Measurements from ENCODE around the gene MAGI1.

MAGI1 gene

DNA sequence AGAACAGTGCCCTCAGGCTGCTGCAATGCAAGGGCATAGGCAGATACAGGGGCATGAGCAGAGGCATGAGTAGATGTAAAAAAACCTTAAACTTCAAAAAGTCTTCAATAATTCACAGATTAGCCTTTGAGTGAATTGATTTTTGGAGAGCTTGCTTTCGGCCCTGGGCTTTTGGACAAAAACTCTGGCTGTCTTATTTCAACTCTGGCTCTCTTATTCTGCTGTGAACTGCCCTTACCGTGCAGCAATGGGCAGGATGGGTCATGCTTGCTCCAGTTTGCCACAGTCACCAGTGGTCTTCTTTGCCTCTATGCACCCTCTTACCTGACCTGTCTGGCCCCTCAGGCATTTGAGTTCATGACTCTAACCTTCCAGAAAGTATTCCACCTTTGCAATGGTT lies 555.7 kb downstream of the MAGI1 start:
- Histone ChIP-seq H3K23ac (ENCODE audit: low read length) (no peak overlapping the region), H3K79me1 (ENCODE audit: low read length) (peaks cover 8% of the 10 kb centered on the region), H3K4ac (ENCODE audit: low read depth, low read length) (no peak overlapping the region), H3K56ac (ENCODE audit: low read length) (no peak overlapping the region), H3K79me2 (ENCODE audit: control insufficient read depth, insufficient read depth, low read length) (peaks cover 6% of the 10 kb centered on the region), H2BK5ac (ENCODE audit: low read length) (no peak overlapping the region), H3K4me1 (ENCODE audit: control insufficient read depth, low read depth, low read length) (peaks cover 21% of the 10 kb centered on the region), H3K36me3 (ENCODE audit: control insufficient read depth, insufficient read depth, low read length) (no peaks in the 10 kb centered on the region), H3K27me3 (ENCODE audit: insufficient read depth, low read length, poor library complexity) (no peaks in the 10 kb centered on the region), H3K4me2 (ENCODE audit: low read length) (no peak overlapping the region), H3K18ac (ENCODE audit: low read length) (no peak overlapping the region), H3K4me3 (ENCODE audit: low read length) (no peak overlapping the region), H4K5ac (ENCODE audit: low read length) (no peak overlapping the region), H2BK120ac (ENCODE audit: low read depth, low read length) (no peak overlapping the region), H4K8ac (ENCODE audit: low read depth, low read length) (no peak overlapping the region), H3K27ac (ENCODE audit: low read depth, low read length) (no peak overlapping the region), H2AK5ac (ENCODE audit: low read length) (no peak overlapping the region), H3K9ac (ENCODE audit: low read length) (no peak overlapping the region), H2BK15ac (replicated peaks; ENCODE audit: low read depth) (no peak overlapping the region)
- no peak for DNase-seq
- WGBS (ENCODE audit: extremely low coverage, insufficient coverage, low lambda C conversion rate) = no CpG with 5 or more reads among the region's 2 CpGs

DNA sequence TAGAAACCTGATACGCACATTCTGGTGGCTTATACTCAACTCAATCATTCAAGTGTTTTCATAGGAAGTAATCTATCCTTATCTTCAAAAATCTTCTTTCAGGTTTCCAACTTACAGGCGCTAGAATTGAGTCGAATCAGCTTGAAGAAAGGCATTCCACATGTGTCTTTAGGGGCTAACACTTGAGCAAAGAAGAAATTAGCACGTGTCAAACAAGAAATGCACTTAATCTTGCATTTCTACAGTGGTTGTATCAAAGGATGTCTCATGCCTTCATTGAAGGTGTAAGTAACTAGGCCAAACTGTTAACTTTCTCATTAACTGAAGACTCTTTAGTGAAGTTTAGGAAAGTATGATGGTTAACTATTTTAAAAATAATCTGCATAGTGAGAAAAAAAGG lies 557.6 kb downstream of the MAGI1 start:
- Histone ChIP-seq H2BK5ac (ENCODE audit: low read length) (no peak overlapping the region), H3K27me3 (ENCODE audit: insufficient read depth, low read length, poor library complexity) (no peaks in the 10 kb centered on the region), H3K4me2 (ENCODE audit: low read length) (no peak overlapping the region), H3K4ac (ENCODE audit: low read depth, low read length) (no peak overlapping the region), H2AK5ac (ENCODE audit: low read length) (no peak overlapping the region), H3K23ac (ENCODE audit: low read length) (no peak overlapping the region), H2BK15ac (replicated peaks; ENCODE audit: low read depth) (no peak overlapping the region), H3K9ac (ENCODE audit: low read length) (no peak overlapping the region), H3K27ac (ENCODE audit: low read depth, low read length) (no peak overlapping the region), H3K4me3 (ENCODE audit: low read length) (no peak overlapping the region), H3K4me1 (ENCODE audit: control insufficient read depth, low read depth, low read length) (peaks cover 21% of the 10 kb centered on the region), H4K5ac (ENCODE audit: low read length) (no peak overlapping the region), H3K79me2 (ENCODE audit: control insufficient read depth, insufficient read depth, low read length) (peaks cover 6% of the 10 kb centered on the region), H4K8ac (ENCODE audit: low read depth, low read length) (no peak overlapping the region), H3K79me1 (ENCODE audit: low read length) (peaks cover 8% of the 10 kb centered on the region), H3K36me3 (ENCODE audit: control insufficient read depth, insufficient read depth, low read length) (no peaks in the 10 kb centered on the region), H3K18ac (ENCODE audit: low read length) (no peak overlapping the region), H3K56ac (ENCODE audit: low read length) (no peak overlapping the region), H2BK120ac (ENCODE audit: low read depth, low read length) (no peak overlapping the region)
- WGBS (ENCODE audit: extremely low coverage, insufficient coverage, low lambda C conversion rate) = no CpG with 5 or more reads among the region's 4 CpGs
- peak; percentile 52 for DNase-seq

DNA sequence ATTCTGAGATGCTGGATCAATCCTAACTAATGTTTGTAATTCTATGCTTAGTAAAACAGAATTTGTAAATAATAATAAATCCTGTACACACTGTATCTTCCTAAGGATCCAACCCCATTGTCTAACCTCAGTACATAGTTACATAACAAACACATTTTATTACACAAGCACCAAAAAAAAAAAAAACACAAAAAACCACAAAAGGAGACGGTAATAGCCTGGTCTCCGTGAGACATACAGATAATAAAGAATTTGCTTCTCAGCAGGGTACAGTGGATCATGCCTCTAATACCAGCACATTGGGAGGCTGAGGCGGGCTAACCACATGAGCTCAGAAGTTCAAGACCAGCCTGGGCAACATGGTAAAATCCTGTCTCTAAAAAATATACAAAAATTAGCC lies 558.7 kb downstream of the MAGI1 start:
- peaks cover 8% of the 10 kb centered on the region for H3K79me1 ChIP-seq (ENCODE audit: low read length)
- H4K8ac ChIP-seq (ENCODE audit: low read depth, low read length) = no peak overlapping the region
- no peak overlapping the region for H3K4me3 ChIP-seq (ENCODE audit: low read length)
- H2BK120ac ChIP-seq (ENCODE audit: low read depth, low read length) = no peak overlapping the region
- no peak overlapping the region for H2AK5ac ChIP-seq (ENCODE audit: low read length)
- H3K27ac ChIP-seq (ENCODE audit: low read depth, low read length) = no peak overlapping the region
- H3K56ac ChIP-seq (ENCODE audit: low read length) = no peak overlapping the region
- H3K9ac ChIP-seq (ENCODE audit: low read length) = no peak overlapping the region
- H3K18ac ChIP-seq (ENCODE audit: low read length) = no peak overlapping the region
- no peak overlapping the region for H3K4me2 ChIP-seq (ENCODE audit: low read length)
- no peak overlapping the region for H3K4ac ChIP-seq (ENCODE audit: low read depth, low read length)
- H3K27me3 ChIP-seq (ENCODE audit: insufficient read depth, low read length, poor library complexity) = no peaks in the 10 kb centered on the region
- no peaks in the 10 kb centered on the region for H3K36me3 ChIP-seq (ENCODE audit: control insufficient read depth, insufficient read depth, low read length)
- H2BK15ac ChIP-seq (replicated peaks; ENCODE audit: low read depth) = no peak overlapping the region
- WGBS (ENCODE audit: extremely low coverage, insufficient coverage, low lambda C conversion rate) = no CpG with 5 or more reads among the region's 3 CpGs
- no peak for DNase-seq
- H3K79me2 ChIP-seq (ENCODE audit: control insufficient read depth, insufficient read depth, low read length) = peaks cover 6% of the 10 kb centered on the region
- H4K5ac ChIP-seq (ENCODE audit: low read length) = no peak overlapping the region
- no peak overlapping the region for H3K23ac ChIP-seq (ENCODE audit: low read length)
- no peak overlapping the region for H2BK5ac ChIP-seq (ENCODE audit: low read length)
- H3K4me1 ChIP-seq (ENCODE audit: control insufficient read depth, low read depth, low read length) = peaks cover 19% of the 10 kb centered on the region

DNA sequence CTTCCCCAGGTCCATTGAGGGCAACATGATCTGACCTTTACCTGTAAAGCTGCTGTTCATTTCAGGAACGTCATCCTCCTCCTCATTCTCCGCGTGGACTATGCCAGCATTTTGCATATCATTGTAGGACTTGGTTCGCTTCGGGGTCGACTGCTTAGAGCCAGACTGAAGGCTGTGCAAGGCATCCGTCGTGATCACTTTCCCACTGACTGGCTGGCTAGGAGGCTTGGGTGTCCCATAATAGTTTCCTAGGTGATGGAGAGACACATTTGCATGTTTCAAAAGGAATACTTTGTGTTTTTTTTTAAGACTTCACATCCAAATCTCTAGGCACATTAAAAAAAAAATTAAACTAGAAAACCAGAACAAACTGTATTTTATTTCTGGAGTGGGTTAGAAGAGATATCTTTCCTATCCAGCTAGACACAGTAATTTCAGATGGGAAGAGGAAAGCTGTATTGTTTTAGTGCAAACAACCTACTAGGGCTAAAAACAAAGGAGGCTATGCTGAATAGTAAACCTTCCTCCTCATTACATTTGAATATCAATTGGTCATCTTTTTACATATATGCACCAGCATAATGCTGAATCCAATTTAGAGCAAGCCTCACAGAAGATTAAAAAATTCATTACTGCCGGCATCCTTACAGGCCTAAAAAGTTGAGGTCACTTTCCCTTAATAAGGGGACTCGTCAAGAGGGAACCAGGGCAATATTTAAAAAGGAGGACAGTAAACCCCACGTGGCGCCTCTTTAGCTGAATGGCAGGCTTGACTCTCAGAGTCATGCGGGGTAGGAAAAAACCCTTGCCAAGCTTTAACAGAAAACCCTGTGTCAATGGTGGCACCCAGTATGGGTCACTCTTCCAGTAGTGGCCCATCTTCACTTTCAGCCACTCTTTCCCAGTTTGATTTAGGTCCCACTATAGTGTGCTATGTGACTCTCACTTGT lies 559.9 kb downstream of the MAGI1 start:
- no peaks in the 10 kb centered on the region for H3K27me3 ChIP-seq (ENCODE audit: insufficient read depth, low read length, poor library complexity)
- WGBS (ENCODE audit: extremely low coverage, insufficient coverage, low lambda C conversion rate) = no CpG with 5 or more reads among the region's 13 CpGs
- peaks cover 3% of the 10 kb centered on the region for H3K79me1 ChIP-seq (ENCODE audit: low read length)

DNA sequence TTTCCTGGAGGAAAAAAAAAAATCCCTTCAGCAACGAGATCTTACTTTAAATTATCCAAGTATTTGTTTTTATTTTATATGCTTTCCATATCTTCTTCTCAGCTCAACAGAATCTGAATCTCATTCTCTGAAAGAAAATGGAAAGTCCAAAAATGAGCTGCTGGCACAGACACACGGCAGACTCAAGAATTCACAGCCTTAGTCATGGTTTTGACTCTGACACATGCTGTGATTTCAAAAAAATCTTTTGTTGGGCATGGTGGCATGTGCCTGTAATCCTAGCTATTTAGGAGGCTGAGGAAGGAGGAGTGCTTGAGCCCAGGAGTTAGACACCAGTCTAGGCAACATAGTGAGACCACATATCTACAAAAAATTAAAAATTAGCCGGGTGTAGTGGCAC lies 565.0 kb downstream of the MAGI1 start:
- H3K9ac ChIP-seq (ENCODE audit: low read length) = no peak overlapping the region
- H3K4ac ChIP-seq (ENCODE audit: low read depth, low read length) = no peak overlapping the region
- peaks cover 3% of the 10 kb centered on the region for H3K4me1 ChIP-seq (ENCODE audit: control insufficient read depth, low read depth, low read length)
- H2BK15ac ChIP-seq (replicated peaks; ENCODE audit: low read depth) = no peak overlapping the region
- H2BK5ac ChIP-seq (ENCODE audit: low read length) = no peak overlapping the region
- WGBS (ENCODE audit: extremely low coverage, insufficient coverage, low lambda C conversion rate) = no CpG with 5 or more reads among the region's 3 CpGs
- H2AK5ac ChIP-seq (ENCODE audit: low read length) = no peak overlapping the region
- H3K4me2 ChIP-seq (ENCODE audit: low read length) = no peak overlapping the region
- H3K4me3 ChIP-seq (ENCODE audit: low read length) = no peak overlapping the region
- DNase-seq = no peak
- H3K18ac ChIP-seq (ENCODE audit: low read length) = no peak overlapping the region
- H3K23ac ChIP-seq (ENCODE audit: low read length) = no peak overlapping the region
- H3K79me2 ChIP-seq (ENCODE audit: control insufficient read depth, insufficient read depth, low read length) = no peaks in the 10 kb centered on the region
- no peak overlapping the region for H2BK120ac ChIP-seq (ENCODE audit: low read depth, low read length)
- H3K36me3 ChIP-seq (ENCODE audit: control insufficient read depth, insufficient read depth, low read length) = no peaks in the 10 kb centered on the region
- H4K8ac ChIP-seq (ENCODE audit: low read depth, low read length) = no peak overlapping the region
- H3K56ac ChIP-seq (ENCODE audit: low read length) = no peak overlapping the region
- no peak overlapping the region for H3K27ac ChIP-seq (ENCODE audit: low read depth, low read length)
- H3K79me1 ChIP-seq (ENCODE audit: low read length) = no peaks in the 10 kb centered on the region
- H3K27me3 ChIP-seq (ENCODE audit: insufficient read depth, low read length, poor library complexity) = no peaks in the 10 kb centered on the region
- H4K5ac ChIP-seq (ENCODE audit: low read length) = no peak overlapping the region

More for the DNA sequence above, 559.9 kb downstream of the MAGI1 start:
- no peak overlapping the region for H2AK5ac ChIP-seq (ENCODE audit: low read length)
- H3K56ac ChIP-seq (ENCODE audit: low read length) = no peak overlapping the region
- H3K27ac ChIP-seq (ENCODE audit: low read depth, low read length) = no peak overlapping the region
- H4K5ac ChIP-seq (ENCODE audit: low read length) = no peak overlapping the region
- no peak for DNase-seq
- H2BK15ac ChIP-seq (replicated peaks; ENCODE audit: low read depth) = no peak overlapping the region
- no peak overlapping the region for H4K8ac ChIP-seq (ENCODE audit: low read depth, low read length)
- no peak overlapping the region for H3K23ac ChIP-seq (ENCODE audit: low read length)
- H3K4me2 ChIP-seq (ENCODE audit: low read length) = no peak overlapping the region
- no peaks in the 10 kb centered on the region for H3K36me3 ChIP-seq (ENCODE audit: control insufficient read depth, insufficient read depth, low read length)
- no peak overlapping the region for H3K4me3 ChIP-seq (ENCODE audit: low read length)
- no peak overlapping the region for H3K4ac ChIP-seq (ENCODE audit: low read depth, low read length)
- no peak overlapping the region for H3K18ac ChIP-seq (ENCODE audit: low read length)
- peaks cover 7% of the 10 kb centered on the region for H3K4me1 ChIP-seq (ENCODE audit: control insufficient read depth, low read depth, low read length)
- H3K79me2 ChIP-seq (ENCODE audit: control insufficient read depth, insufficient read depth, low read length) = peaks cover 2% of the 10 kb centered on the region
- H3K9ac ChIP-seq (ENCODE audit: low read length) = no peak overlapping the region
- no peak overlapping the region for H2BK5ac ChIP-seq (ENCODE audit: low read length)
- H2BK120ac ChIP-seq (ENCODE audit: low read depth, low read length) = no peak overlapping the region

Data from mesendoderm (in vitro differentiated cells).